ENCODE data around the gene CNBP. TPM values are rescaled to one million over a fixed set of nuclear protein-coding genes. Genes with fewer than 3 reads are reported as not detected.

Gene CNBP
- total and polyA plus RNA-seq, 9 of the 15 experiments (the other 6 are each of a cell fraction or from before 2014, with no cell fraction given), result 284 to 717 (median 412) TPM

DNA sequence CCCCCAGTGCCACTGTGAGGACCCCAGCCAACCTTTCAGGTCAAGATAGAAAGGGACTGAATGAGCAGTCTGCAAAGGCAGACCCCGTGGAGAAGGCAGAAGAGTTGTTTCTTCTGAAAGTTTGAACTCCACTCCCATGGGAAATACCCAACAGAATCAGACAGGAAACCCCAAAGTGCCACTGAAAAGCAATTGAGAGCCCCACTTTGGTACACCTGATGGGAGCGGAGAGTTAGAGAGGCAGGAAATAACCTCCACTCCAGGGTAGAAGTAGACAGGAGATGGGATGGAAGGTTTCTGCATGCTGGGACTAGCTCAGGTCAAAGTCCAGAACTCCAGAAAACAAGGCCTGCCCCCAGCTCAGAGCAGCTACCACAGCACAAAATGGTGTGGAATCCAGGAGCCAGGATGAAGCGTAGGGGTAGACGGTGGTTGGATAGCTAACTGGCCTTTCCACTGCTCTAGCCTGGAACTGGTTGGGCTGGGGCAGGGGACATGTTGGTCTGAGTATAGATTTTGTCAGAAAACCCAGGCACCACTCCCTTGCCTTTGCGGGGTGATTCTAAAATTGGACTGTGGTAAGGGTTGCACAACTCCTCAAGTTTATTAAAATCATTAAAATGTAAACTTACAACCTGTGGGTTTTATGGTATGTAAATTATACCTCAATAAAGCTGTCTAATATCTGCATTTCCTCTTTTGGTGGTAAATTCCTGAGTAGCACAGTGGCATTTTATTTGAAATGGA is 60.2 kb downstream of the CNBP start:
- in situ Hi-C loops (cut with MboI), result no loop called here
- no peaks in the 10 kb centered on the region for H3K9me3 ChIP-seq (replicated peaks; ENCODE audit: control insufficient read depth, insufficient read depth, low read depth, low read length)
- peaks cover 15 to 35% of the 10 kb centered on the region in 2 experiments; a peak in 4 of 5 replicates for H3K4me1 ChIP-seq (replicated peaks in 1 of 2; ENCODE audit: control insufficient read depth in 2 of 2, insufficient read depth in 2 of 2, low read length in 2 of 2)
- H3K9me1 ChIP-seq (ENCODE audit: control insufficient read depth, insufficient read depth, low read length), result no peaks in the 10 kb centered on the region
- TF ChIP-seq, protein P1, sequence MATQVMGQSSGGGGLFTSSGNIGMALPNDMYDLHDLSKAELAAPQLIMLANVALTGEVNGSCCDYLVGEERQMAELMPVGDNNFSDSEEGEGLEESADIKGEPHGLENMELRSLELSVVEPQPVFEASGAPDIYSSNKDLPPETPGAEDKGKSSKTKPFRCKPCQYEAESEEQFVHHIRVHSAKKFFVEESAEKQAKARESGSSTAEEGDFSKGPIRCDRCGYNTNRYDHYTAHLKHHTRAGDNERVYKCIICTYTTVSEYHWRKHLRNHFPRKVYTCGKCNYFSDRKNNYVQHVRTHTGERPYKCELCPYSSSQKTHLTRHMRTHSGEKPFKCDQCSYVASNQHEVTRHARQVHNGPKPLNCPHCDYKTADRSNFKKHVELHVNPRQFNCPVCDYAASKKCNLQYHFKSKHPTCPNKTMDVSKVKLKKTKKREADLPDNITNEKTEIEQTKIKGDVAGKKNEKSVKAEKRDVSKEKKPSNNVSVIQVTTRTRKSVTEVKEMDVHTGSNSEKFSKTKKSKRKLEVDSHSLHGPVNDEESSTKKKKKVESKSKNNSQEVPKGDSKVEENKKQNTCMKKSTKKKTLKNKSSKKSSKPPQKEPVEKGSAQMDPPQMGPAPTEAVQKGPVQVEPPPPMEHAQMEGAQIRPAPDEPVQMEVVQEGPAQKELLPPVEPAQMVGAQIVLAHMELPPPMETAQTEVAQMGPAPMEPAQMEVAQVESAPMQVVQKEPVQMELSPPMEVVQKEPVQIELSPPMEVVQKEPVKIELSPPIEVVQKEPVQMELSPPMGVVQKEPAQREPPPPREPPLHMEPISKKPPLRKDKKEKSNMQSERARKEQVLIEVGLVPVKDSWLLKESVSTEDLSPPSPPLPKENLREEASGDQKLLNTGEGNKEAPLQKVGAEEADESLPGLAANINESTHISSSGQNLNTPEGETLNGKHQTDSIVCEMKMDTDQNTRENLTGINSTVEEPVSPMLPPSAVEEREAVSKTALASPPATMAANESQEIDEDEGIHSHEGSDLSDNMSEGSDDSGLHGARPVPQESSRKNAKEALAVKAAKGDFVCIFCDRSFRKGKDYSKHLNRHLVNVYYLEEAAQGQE (IDR thresholded peaks at IDR 0.05; ENCODE audit: borderline replicate concordance), result no peak
- TF ChIP-seq, protein P1 (CRISPR knock-in tag; IDR thresholded peaks at IDR 0.05; ENCODE audit: low read depth), result no peak
- TF ChIP-seq CEBPB (tag; IDR thresholded peaks at IDR 0.05) (peak; percentile 47; the same call in 1 of the 2 replicates), ZBTB7A (IDR thresholded peaks at IDR 0.05; ENCODE audit: borderline replicate concordance, control insufficient read depth, low read depth, low read length) (no peak)
- H3K4me3 ChIP-seq, result no peak overlapping the region
- H3K9ac ChIP-seq (ENCODE audit: insufficient read depth in 1 of 2, low read depth in 2 of 2, low read length in 2 of 2), result no peak overlapping the region
- no peak overlapping the region for H3K4me2 ChIP-seq (ENCODE audit: insufficient read depth, low read length)
- 47% methylated on average over 5 of the region's 5 CpGs for WGBS (ENCODE audit: insufficient coverage, low coverage, missing lambda C conversion rate)
- H3K36me3 ChIP-seq (ENCODE audit: control insufficient read depth, insufficient read depth, low read length), result no peaks in the 10 kb centered on the region; the same call in 2 of the 3 replicates
- no peaks in the 10 kb centered on the region for H4K20me1 ChIP-seq (replicated peaks; ENCODE audit: control insufficient read depth, insufficient read depth, low read length)
- ATAC-seq (no peak), FAIRE-seq (no peak), DNase-seq (ENCODE audit: extremely low read depth in 1 of 4, low spot score in 3 of 4) (no peak)
- BruUV-seq (replicated peaks), result no TSS peak
- no peak overlapping the region for H2AFZ ChIP-seq (ENCODE audit: low read depth, low read length)
- ChIA-PET POLR2A (interaction anchor here (0.6 to 2.1 kb wide), 5 partner anchors 9 to 137 kb away, joined by 3 to 10 read pairs (median 3); no protein-coding TSS in a partner anchor), CTCF (ENCODE audit: low intra/inter-chr PET ratio) (no interaction called here)
- H3K27ac ChIP-seq (ENCODE audit: extremely low read depth, low read depth, low read length), result peak overlapping the region; percentile 41; the same call in 2 of the 3 replicates
- H3K79me2 ChIP-seq (ENCODE audit: control insufficient read depth, insufficient read depth, low read length), result peaks cover 15% of the 10 kb centered on the region; the same call in 2 of the 3 replicates
- intact Hi-C loops (cut with micrococcal nuclease), result no loop called here
- H3K27me3 ChIP-seq (ENCODE audit: control insufficient read depth in 2 of 2, insufficient read depth in 2 of 2, low read length in 2 of 2), result no peaks in the 10 kb centered on the region

All from K562 (cell line).